H9 (cell line): Measurements from ENCODE around the gene SSB. TPM values are rescaled to one million over a fixed set of nuclear protein-coding genes. Genes with fewer than 3 reads are reported as not detected.

Experiments
- DNase-seq: peaks from one replicate; pipeline ENCODE4 v3.0.0-alpha.2; 2017
- H2AFZ ChIP-seq: one replicate; pipeline ENCODE4 v1.6.1; 2013; ENCODE audit warnings: mild to moderate bottlenecking, low read length, control low read depth, moderate library complexity
- H2AK5ac ChIP-seq: 2 replicates; pipeline ENCODE4 v1.6.1; 2013; ENCODE audit warnings: low read length, control low read depth, mixed read lengths; ENCODE audit not compliant: insufficient read length
- H2BK120ac ChIP-seq: one replicate; pipeline ENCODE4 v1.6.1; 2013; ENCODE audit warnings: low read depth, mild to moderate bottlenecking, low read length, control low read depth, inconsistent platforms; ENCODE audit not compliant: poor library complexity, severe bottlenecking
- H2BK12ac ChIP-seq: 2 replicates; pipeline ENCODE4 v1.6.1; 2013; ENCODE audit warnings: low read length, control low read depth, mixed read lengths, low read depth; ENCODE audit not compliant: insufficient read length
- H2BK15ac ChIP-seq: 2 replicates; pipeline ENCODE4 v1.6.1; 2013; ENCODE audit warnings: low read depth, low read length, control low read depth
- H2BK20ac ChIP-seq: one replicate; pipeline ENCODE4 v1.6.1; 2013; ENCODE audit warnings: low read depth, mild to moderate bottlenecking, low read length, control low read depth, inconsistent platforms; ENCODE audit not compliant: poor library complexity, severe bottlenecking
- H2BK5ac ChIP-seq: 2 replicates; pipeline ENCODE4 v1.6.1; 2013; ENCODE audit warnings: low read length, control low read depth, mixed read lengths; ENCODE audit not compliant: insufficient read length
- H3K14ac ChIP-seq: 2 replicates; pipeline ENCODE4 v1.6.1; 2013; ENCODE audit warnings: low read length, control low read depth; ENCODE audit not compliant: insufficient read depth
- H3K18ac ChIP-seq: 2 replicates; pipeline ENCODE4 v1.6.1; 2013; ENCODE audit warnings: low read depth, mild to moderate bottlenecking, mixed read lengths, low read length, control low read depth; ENCODE audit not compliant: insufficient read length
- H3K23ac ChIP-seq: 2 replicates; pipeline ENCODE4 v1.6.1; 2013; ENCODE audit warnings: low read length, control low read depth, mixed read lengths, low read depth; ENCODE audit not compliant: insufficient read length
- H3K23me2 ChIP-seq: 2 replicates; pipeline ENCODE4 v1.6.1; 2013; ENCODE audit warnings: low read depth, mild to moderate bottlenecking, mixed read lengths, low read length, control low read depth; ENCODE audit not compliant: insufficient read length, poor library complexity, severe bottlenecking
- H3K27ac ChIP-seq: 2 replicates; pipeline ENCODE4 v1.5.1; 2013; ENCODE audit warnings: low read length, control low read depth, mixed read lengths, low read depth; ENCODE audit not compliant: insufficient read length
- H3K27me3 ChIP-seq: 2 replicates; pipeline ENCODE4 v1.6.1; 2013; ENCODE audit warnings: low read length, control low read depth, inconsistent platforms; ENCODE audit not compliant: insufficient read depth
- H3K4ac ChIP-seq: 2 replicates; pipeline ENCODE4 v1.6.1; 2013; ENCODE audit warnings: low read depth, mild to moderate bottlenecking, control low read depth, inconsistent platforms, low read length, moderate library complexity
- H3K4me1 ChIP-seq: 2 replicates; pipeline ENCODE4 v1.6.1; 2013; ENCODE audit warnings: low read length, control low read depth, inconsistent platforms; ENCODE audit not compliant: insufficient read depth
- H3K4me2 ChIP-seq: 2 replicates; pipeline ENCODE4 v1.6.1; 2013; ENCODE audit warnings: low read length, control low read depth, mixed read lengths; ENCODE audit not compliant: insufficient read length, insufficient read depth
- H3K56ac ChIP-seq: 2 replicates; pipeline ENCODE4 v1.6.1; 2013; ENCODE audit warnings: low read depth, mild to moderate bottlenecking, mixed read lengths, low read length, control low read depth; ENCODE audit not compliant: insufficient read length
- H3K79me1 ChIP-seq: 2 replicates; pipeline ENCODE4 v1.6.1; 2013; ENCODE audit warnings: low read depth, mild to moderate bottlenecking, moderate library complexity, low read length, control low read depth, inconsistent platforms; ENCODE audit not compliant: insufficient read depth, poor library complexity, severe bottlenecking
- H3K79me2 ChIP-seq: 2 replicates; pipeline ENCODE4 v1.6.1; 2013; ENCODE audit warnings: low read length, control low read depth, inconsistent platforms; ENCODE audit not compliant: insufficient read depth
- H3K9ac ChIP-seq: 2 replicates; pipeline ENCODE4 v1.6.1; 2013; ENCODE audit warnings: low read length, control low read depth, mixed read lengths; ENCODE audit not compliant: insufficient read length; ENCODE audit errors: extremely low read depth
- H3K9me3 ChIP-seq: one replicate; pipeline ENCODE4 v1.6.1; 2013; ENCODE audit warnings: low read depth, low read length, inconsistent platforms; ENCODE audit not compliant: control insufficient read depth
- H3T11ph ChIP-seq: one replicate; pipeline ENCODE4 v1.6.1; 2013; ENCODE audit warnings: mild to moderate bottlenecking, low read length, control low read depth, inconsistent platforms
- H4K20me1 ChIP-seq: one replicate; pipeline ENCODE4 v1.6.1; 2013; ENCODE audit not compliant: control insufficient read depth, insufficient read length, insufficient read depth
- H4K5ac ChIP-seq: 2 replicates; pipeline ENCODE4 v1.6.1; 2013; ENCODE audit warnings: low read depth, mild to moderate bottlenecking, mixed read lengths, low read length, control low read depth; ENCODE audit not compliant: insufficient read length
- H4K8ac ChIP-seq: replicated peaks from 2 replicates; pipeline ENCODE4 v1.6.1; 2013; ENCODE audit warnings: low read length, control low read depth, mixed read lengths, low read depth; ENCODE audit not compliant: insufficient read length
- H4K91ac ChIP-seq: 2 replicates; pipeline ENCODE4 v1.6.1; 2013; ENCODE audit warnings: low read depth, mild to moderate bottlenecking, moderate library complexity, mixed read lengths, low read length, control low read depth; ENCODE audit not compliant: insufficient read length
- H3K27ac Mint-ChIP-seq, 3 experiments: 2 replicates in 2 of 3; 3 replicates in 1 of 3; pipeline ENCODE4 v1.8.0; 2020 to 2021; ENCODE audit warnings: mixed read lengths in 3 of 3, mild to moderate bottlenecking in 1 of 3, moderate library complexity in 1 of 3
- H3K27me3 Mint-ChIP-seq: 2 replicates; pipeline ENCODE4 v1.8.0; 2021; ENCODE audit warnings: low read depth, mild to moderate bottlenecking, moderate library complexity, mixed read lengths
- H3K36me3 Mint-ChIP-seq, 3 experiments: 2 replicates in 2 of 3; 3 replicates in 1 of 3; pipeline ENCODE4 v1.8.0; 2020 to 2021; ENCODE audit warnings: low read depth in 3 of 3, mixed read lengths in 3 of 3; ENCODE audit not compliant: insufficient read depth in 1 of 3
- H3K4me1 Mint-ChIP-seq, 2 experiments: 2 replicates each; pipeline ENCODE4 v1.8.0; 2020; ENCODE audit warnings: mixed read lengths in 2 of 2
- H3K4me3 Mint-ChIP-seq, 2 experiments: 2 replicates in 1 of 2; 3 replicates in 1 of 2; pipeline ENCODE4 v1.8.0; 2020 to 2021; ENCODE audit warnings: mild to moderate bottlenecking in 2 of 2, mixed read lengths in 2 of 2, moderate library complexity in 1 of 2
- H3K9me3 Mint-ChIP-seq, 2 experiments: 2 replicates in 1 of 2; 3 replicates in 1 of 2; pipeline ENCODE4 v1.8.0; 2020; ENCODE audit warnings: mild to moderate bottlenecking in 2 of 2, mixed read lengths in 2 of 2, moderate library complexity in 1 of 2
- WGBS: extraction: QIAGEN DNeasy Blood & Tissue Kit; methylation state at CpG from one replicate; pipeline ENCODE4 v1.1.7; 2013; ENCODE audit warnings: missing lambda C conversion rate, low lambda C conversion rate, mixed read lengths; ENCODE audit not compliant: insufficient read length; ENCODE audit errors: extremely low coverage; 5-methylcytosine and 5-hydroxymethylcytosine counted together
- total RNA-seq: library from RNA; stranded (reverse); gene quantifications from 2 replicates; pipeline ENCODE4 v1.2.1, GENCODE V29; 2021
- TF ChIP-seq, protein P1 (sequence below): fragments of 200-600 bp; sonication (generic); conservative IDR thresholded peaks from 3 replicates; pipeline ENCODE4 v1.8.0; 2021; ENCODE audit warnings: antibody characterized with exemption, mild to moderate bottlenecking

Gene SSB
- total RNA-seq, 1 experiment from 2014 or later = 248 TPM

GRCh38 chr2:169823996-169824372 is 25.3 kb downstream of the SSB start:
- H3T11ph ChIP-seq = no peak overlapping the region
- H3K4ac ChIP-seq = no peak overlapping the region
- H3K27ac ChIP-seq = no peak overlapping the region
- H4K20me1 ChIP-seq = peaks cover 3% of the 10 kb centered on the region
- H3K79me2 ChIP-seq = peaks cover 3% of the 10 kb centered on the region; the same call in 1 of the 2 replicates
- H3K14ac ChIP-seq = no peak overlapping the region
- H3K4me1 ChIP-seq = no peaks in the 10 kb centered on the region
- H3K9ac ChIP-seq = peak overlapping the region; percentile 81
- H2BK120ac ChIP-seq = no peak overlapping the region
- H3K23me2 ChIP-seq = peaks cover 11% of the 10 kb centered on the region
- H3K4me1 Mint-ChIP-seq = peaks cover 26 to 30% of the 10 kb centered on the region in 2 experiments
- peak overlapping the region; percentile 84 for H3K23ac ChIP-seq
- peaks cover 9% of the 10 kb centered on the region for H3K27me3 Mint-ChIP-seq
- H2BK12ac ChIP-seq = no peak overlapping the region
- no peak overlapping the region for H2BK5ac ChIP-seq
- no peak overlapping the region for H2BK20ac ChIP-seq
- no peak overlapping the region for H2AK5ac ChIP-seq
- peak overlapping the region; percentile 73 to 87 for H3K4me3 Mint-ChIP-seq
- no peak overlapping the region for H4K91ac ChIP-seq
- peak overlapping the region; percentile 4 to 35 (median 16); a peak in 3 of 7 replicates for H3K27ac Mint-ChIP-seq
- DNase-seq = no peak
- H3K56ac ChIP-seq = no peak overlapping the region
- H4K5ac ChIP-seq = no peak overlapping the region
- H3K18ac ChIP-seq = no peak overlapping the region
- WGBS = no CpG with 5 or more reads among the region's 4 CpGs
- TF ChIP-seq, protein P1, sequence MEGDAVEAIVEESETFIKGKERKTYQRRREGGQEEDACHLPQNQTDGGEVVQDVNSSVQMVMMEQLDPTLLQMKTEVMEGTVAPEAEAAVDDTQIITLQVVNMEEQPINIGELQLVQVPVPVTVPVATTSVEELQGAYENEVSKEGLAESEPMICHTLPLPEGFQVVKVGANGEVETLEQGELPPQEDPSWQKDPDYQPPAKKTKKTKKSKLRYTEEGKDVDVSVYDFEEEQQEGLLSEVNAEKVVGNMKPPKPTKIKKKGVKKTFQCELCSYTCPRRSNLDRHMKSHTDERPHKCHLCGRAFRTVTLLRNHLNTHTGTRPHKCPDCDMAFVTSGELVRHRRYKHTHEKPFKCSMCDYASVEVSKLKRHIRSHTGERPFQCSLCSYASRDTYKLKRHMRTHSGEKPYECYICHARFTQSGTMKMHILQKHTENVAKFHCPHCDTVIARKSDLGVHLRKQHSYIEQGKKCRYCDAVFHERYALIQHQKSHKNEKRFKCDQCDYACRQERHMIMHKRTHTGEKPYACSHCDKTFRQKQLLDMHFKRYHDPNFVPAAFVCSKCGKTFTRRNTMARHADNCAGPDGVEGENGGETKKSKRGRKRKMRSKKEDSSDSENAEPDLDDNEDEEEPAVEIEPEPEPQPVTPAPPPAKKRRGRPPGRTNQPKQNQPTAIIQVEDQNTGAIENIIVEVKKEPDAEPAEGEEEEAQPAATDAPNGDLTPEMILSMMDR = no peak
- H4K8ac ChIP-seq = no peak overlapping the region
- H3K27me3 ChIP-seq = no peaks in the 10 kb centered on the region
- peak overlapping the region; percentile 100 for H3K4me2 ChIP-seq
- no peaks in the 10 kb centered on the region for H3K9me3 ChIP-seq
- H2AFZ ChIP-seq = peak overlapping the region; percentile 79
- H3K79me1 ChIP-seq = peaks cover 3% of the 10 kb centered on the region
- H3K36me3 Mint-ChIP-seq = peaks cover 8 to 27% (median 20%) of the 10 kb centered on the region in 3 experiments
- H3K9me3 Mint-ChIP-seq = peaks cover 0 to 3% of the 10 kb centered on the region in 2 experiments; a peak in 2 of 5 replicates
- H2BK15ac ChIP-seq = no peak overlapping the region
